Ovary (tissue), 9 donors: Measurements from ENCODE around the gene SLBP. TPM values are rescaled to one million over a fixed set of nuclear protein-coding genes. Genes with fewer than 3 reads are reported as not detected.

Source experiments
- DNase-seq, 5 donors: peaks; one replicate each; pipeline ENCODE4 v3.0.0-alpha.2; 2019 to 2020
- H3K27ac ChIP-seq, 2 donors: fragments of 200-600 bp; one replicate each; pipeline versions ENCODE4 v1.5.1 to v1.8.0; 2019 to 2022
- H3K27me3 ChIP-seq: fragments of 200-600 bp; one replicate; pipeline ENCODE4 v1.8.0; 2022
- H3K36me3 ChIP-seq: fragments of 200-600 bp; sonication (generic); one replicate; pipeline ENCODE4 v1.5.1; 2019
- H3K4me1 ChIP-seq: one replicate; pipeline ENCODE4 v1.8.1; 2013; ENCODE audit warnings: mild to moderate bottlenecking, moderate library complexity; ENCODE audit not compliant: insufficient read depth
- H3K4me3 ChIP-seq: fragments of 200-600 bp; sonication (generic); one replicate; pipeline ENCODE4 v1.5.1; 2017
- H3K9me3 ChIP-seq, 2 donors: fragments of 200-600 bp in 1 of 2; sonication (generic) in 1 of 2; one replicate each; pipeline versions ENCODE4 v1.5.1 to v1.8.1; 2013 to 2019; ENCODE audit warnings: mild to moderate bottlenecking in 1 of 2, moderate library complexity in 1 of 2
- CTCF ChIP-seq, 3 donors: fragments of 450-650 bp in 2 of 3; fragments of 200-600 bp in 1 of 3; IDR thresholded peaks; one replicate each; pipeline versions ENCODE4 v1.5.1 to v1.8.0; 2016 to 2022; ENCODE audit warnings: antibody characterized with exemption in 3 of 3, mild to moderate bottlenecking in 1 of 3
- EP300 ChIP-seq: sonication (generic); formaldehyde crosslinking; IDR thresholded peaks from one replicate; pipeline ENCODE4 v1.6.1; 2017; ENCODE audit warnings: antibody characterized with exemption
- POLR2A ChIP-seq: fragments of 450-650 bp; IDR thresholded peaks from one replicate; pipeline ENCODE4 v1.6.1; 2017; ENCODE audit warnings: antibody characterized with exemption, mild to moderate bottlenecking, moderate library complexity
- whole genome bisulfite sequencing, 3 donors: extraction: QIAGEN DNeasy Blood & Tissue Kit in 1 of 3; methylation state at CpG; one replicate each; pipeline versions ENCODE4 v1.1.5 to v1.1.7; 2013 to 2017; 5-methylcytosine and 5-hydroxymethylcytosine counted together
- intact Hi-C, 4 donors: fragments of 100-400 bp; cut with DNase I; formaldehyde crosslinking; loops; one replicate each; pipeline versions ENCODE4 v1.11.0 to v1.15.1; 2022 to 2023
- polyA plus RNA-seq, 2 donors: library from polyadenylated mRNA; stranded (reverse); fragments of 200-250 nt in 1 of 2; fragments of 350-450 nt in 1 of 2; fragmentation: Illumina TruSeq in 1 of 2; extraction: RNeasy Lipid Tissue Mini Kit (QIAGEN cat#74804) in 1 of 2; gene quantifications; one replicate each; pipeline ENCODE4 v1.2.3, GENCODE V29; 2013 to 2014
- total RNA-seq, 7 donors: library from RNA; depleted of rRNA in 2 of 7; stranded (reverse); fragments of >200 nt in 2 of 7; fragmentation: NEBNext Ultra II Directional in 3 of 7; extraction: Animal tissue kit (Norgen Biotek cat#: 25700) in 3 of 7; gene quantifications; one replicate each; pipeline versions ENCODE4 v1.1.0 to v1.2.4, GENCODE V29; 2016 to 2023
- donor health status: DM: no; HTN: no; CAD: no; lungs with moderate emphysema.
- donor health status: DM: no; HTN: no; CAD: no.
- donor health status: Bipolar disorder and iron deficiency.
- donor health status: DM: yes; HTN: yes; CAD: no.
- donor health status: DM: no; HTN: no; CAD: no.
- donor health status: DM: yes; HTN: yes; CAD: no.

The SLBP gene
- total and polyA plus RNA-seq, 9 donors: 30.9 to 64.8 (median 36.7) TPM

DNA sequence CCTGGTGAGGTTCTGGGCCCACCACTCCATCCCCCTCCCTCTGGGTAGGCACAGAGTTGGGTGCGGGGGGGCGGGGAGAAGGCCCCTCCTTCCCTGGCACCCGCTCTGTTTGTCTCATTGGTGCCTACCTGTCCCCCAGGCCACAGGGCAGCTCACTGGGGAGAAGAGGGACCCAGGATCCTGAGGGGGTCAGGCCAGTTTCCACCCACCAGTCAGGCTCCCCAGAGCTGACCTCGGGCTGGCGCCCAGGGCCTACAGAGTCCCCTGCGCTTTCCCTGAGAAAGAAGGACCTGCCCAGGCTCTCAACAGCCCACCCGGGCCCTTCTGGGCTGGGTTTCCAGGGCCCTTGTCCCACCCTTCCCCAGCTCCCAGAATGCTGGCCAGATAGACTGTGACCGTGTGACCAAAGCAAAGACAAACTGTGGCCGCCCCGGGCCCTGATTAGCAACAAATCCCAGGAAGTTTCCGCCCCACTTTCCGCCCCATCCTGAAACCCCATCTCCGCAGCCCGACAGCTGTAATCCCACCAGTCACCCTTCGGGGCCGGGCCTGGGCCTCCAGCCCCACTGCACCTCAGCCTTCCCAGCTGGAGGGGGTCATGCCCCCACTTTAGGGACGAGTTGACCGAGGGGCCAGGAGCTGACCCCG is 47.2 kb upstream of the SLBP start:
- Histone ChIP-seq H3K4me1 (peaks cover 2% of the 10 kb centered on the region), H3K9me3 (no peaks in the 10 kb centered on the region), H3K27me3 (no peaks in the 10 kb centered on the region), H3K27ac (no peak overlapping the region), H3K36me3 (no peaks in the 10 kb centered on the region), H3K4me3 (no peak overlapping the region)
- TF ChIP-seq POLR2A: no peak
- no peak for TF ChIP-seq EP300
- TF ChIP-seq CTCF (IDR thresholded peaks at IDR 0.05): no peak
- no peak for DNase-seq
- WGBS, 3 donors: 83% methylated on average over 19 of the region's 19 CpGs
- intact Hi-C loops: no loop called here

GRCh38 chr4:1758306-1759121 is 46.4 kb upstream of the SLBP start:
- Histone ChIP-seq H3K36me3 (no peaks in the 10 kb centered on the region), H3K4me1 (no peaks in the 10 kb centered on the region), H3K27ac (no peak overlapping the region), H3K4me3 (no peak overlapping the region), H3K9me3 (no peaks in the 10 kb centered on the region), H3K27me3 (no peaks in the 10 kb centered on the region)
- TF ChIP-seq POLR2A (no peak), CTCF (IDR thresholded peaks at IDR 0.05) (no peak), EP300 (no peak)
- no peak for DNase-seq
- intact Hi-C loops: no loop called here
- 87 to 90% (median 89%) methylated on average over 20 to 27 of the region's 27 CpGs for WGBS, 3 donors

- DNase-seq: no peak
- Histone ChIP-seq H3K4me3 (no peak overlapping the region), H3K9me3 (no peaks in the 10 kb centered on the region), H3K36me3 (no peaks in the 10 kb centered on the region), H3K27me3 (no peaks in the 10 kb centered on the region), H3K27ac (no peak overlapping the region), H3K4me1 (no peaks in the 10 kb centered on the region)
- 70 to 74% (median 73%) methylated on average over 15 to 17 of the region's 17 CpGs for WGBS, 3 donors
- no peak for TF ChIP-seq EP300
- TF ChIP-seq POLR2A: no peak
- no peak for TF ChIP-seq CTCF (IDR thresholded peaks at IDR 0.05)
- intact Hi-C loops: no loop called here
Observed at GRCh38 chr4:1757836-1758235, 45.7 kb upstream of the SLBP start.

- no peak overlapping the region for H3K4me3 ChIP-seq
- no peaks in the 10 kb centered on the region for H3K27me3 ChIP-seq
- TF ChIP-seq POLR2A: no peak
- no peak for TF ChIP-seq CTCF (IDR thresholded peaks at IDR 0.05)
- no peak for TF ChIP-seq EP300
- H3K36me3 ChIP-seq: no peaks in the 10 kb centered on the region
- intact Hi-C loops: no loop called here
- H3K9me3 ChIP-seq: no peaks in the 10 kb centered on the region
- 74 to 82% (median 80%) methylated on average over 15 to 20 of the region's 20 CpGs for WGBS, 3 donors
- DNase-seq: no peak
- no peaks in the 10 kb centered on the region for H3K4me1 ChIP-seq
- no peak overlapping the region for H3K27ac ChIP-seq
Observed at GRCh38 chr4:1756893-1757779, 45.0 kb upstream of the SLBP start.
